Measurements from ENCODE around the gene CD1B.
"Not testable (repeated sequence)": the region's sequence is repeated elsewhere in the genome, so short reads cannot be mapped to it uniquely, and the experiment has no call there.

CD1B gene

GRCh38 chr1:158331481-158332150 is at the start of gene CD1B:
TSS of gene CD1B (minus strand) at chr1:158331531. CDS start at chr1:158331423, 108 bp downstream.
- Mint-ChIP-seq H3K4me1 (ENCODE audit: low read depth) (peaks cover 19% of the 10 kb centered on the region), H3K9me3 (no peaks in the 10 kb centered on the region), H3K27ac (no peak within 1 kb of the TSS), H3K36me3 (ENCODE audit: low read depth) (no peaks in the 10 kb centered on the region), H3K27me3 (peaks cover 10% of the 10 kb centered on the region), H3K4me3 (no peak within 1 kb of the TSS)

- Mint-ChIP-seq H3K36me3 (ENCODE audit: low read depth) (peaks cover 8% of the 10 kb centered on the region), H3K9me3 (peaks cover 21% of the 10 kb centered on the region), H3K27ac (no peak overlapping the region), H3K4me3 (no peak overlapping the region), H3K27me3 (peaks cover 41% of the 10 kb centered on the region), H3K4me1 (ENCODE audit: low read depth) (peaks cover 17% of the 10 kb centered on the region)
Observed at GRCh38 chr1:158374860-158375259, 43.5 kb upstream of the CD1B start.

- Mint-ChIP-seq H3K4me1 (ENCODE audit: low read depth) (peaks cover 17% of the 10 kb centered on the region), H3K27me3 (peaks cover 47% of the 10 kb centered on the region), H3K9me3 (peaks cover 21% of the 10 kb centered on the region)
- H3K27ac Mint-ChIP-seq; H3K36me3 Mint-ChIP-seq (ENCODE audit: low read depth); H3K4me3 Mint-ChIP-seq: not testable (repeated sequence)
Observed at GRCh38 chr1:158374101-158374500, 42.8 kb upstream of the CD1B start.

- Mint-ChIP-seq H3K27me3 (peaks cover 55% of the 10 kb centered on the region), H3K36me3 (ENCODE audit: low read depth) (peaks cover 8% of the 10 kb centered on the region), H3K27ac (peak overlapping the region; percentile 66), H3K4me1 (ENCODE audit: low read depth) (peaks cover 20% of the 10 kb centered on the region), H3K9me3 (peaks cover 24% of the 10 kb centered on the region), H3K4me3 (no peak overlapping the region)
Observed at GRCh38 chr1:158371188-158371953, 40.0 kb upstream of the CD1B start.

GRCh38 chr1:158366783-158367182 is 35.5 kb upstream of the CD1B start:
- Mint-ChIP-seq H3K27me3 (peaks cover 54% of the 10 kb centered on the region), H3K27ac (no peak overlapping the region), H3K36me3 (ENCODE audit: low read depth) (no peaks in the 10 kb centered on the region), H3K4me1 (ENCODE audit: low read depth) (peaks cover 16% of the 10 kb centered on the region), H3K9me3 (peaks cover 9% of the 10 kb centered on the region), H3K4me3 (no peak overlapping the region)

DNA sequence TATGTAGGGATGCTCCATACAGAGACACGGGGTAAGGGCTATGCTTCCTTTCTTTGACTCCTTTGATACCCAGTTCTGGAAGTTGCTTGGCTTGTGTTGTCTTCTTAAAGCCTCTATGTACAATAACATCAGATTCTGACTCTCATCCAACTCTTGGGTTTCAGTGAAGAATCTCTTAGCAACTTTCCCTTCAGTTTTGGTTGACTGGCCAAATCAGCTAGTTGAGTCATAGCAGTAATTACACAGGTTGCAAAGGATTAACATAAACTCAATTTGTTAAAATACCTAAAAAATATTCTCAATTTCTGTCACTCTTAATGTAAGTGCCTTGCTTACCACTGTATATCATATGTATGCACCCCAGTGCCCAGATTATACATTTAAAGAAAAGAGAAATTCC is 31.6 kb upstream of the CD1B start:
- Mint-ChIP-seq H3K27me3 (peaks cover 32% of the 10 kb centered on the region), H3K9me3 (peaks cover 6% of the 10 kb centered on the region), H3K27ac (no peak overlapping the region), H3K36me3 (ENCODE audit: low read depth) (no peaks in the 10 kb centered on the region), H3K4me3 (no peak overlapping the region), H3K4me1 (ENCODE audit: low read depth) (peaks cover 3% of the 10 kb centered on the region)

- H3K36me3 Mint-ChIP-seq (ENCODE audit: low read depth), result no peaks in the 10 kb centered on the region
- H3K27ac Mint-ChIP-seq, result no peak overlapping the region
- no peak overlapping the region for H3K4me3 Mint-ChIP-seq
- peaks cover 3% of the 10 kb centered on the region for H3K4me1 Mint-ChIP-seq (ENCODE audit: low read depth)
- H3K9me3 Mint-ChIP-seq, result peaks cover 6% of the 10 kb centered on the region
- peaks cover 31% of the 10 kb centered on the region for H3K27me3 Mint-ChIP-seq
Observed at GRCh38 chr1:158362482-158362881, 31.2 kb upstream of the CD1B start.

DNA sequence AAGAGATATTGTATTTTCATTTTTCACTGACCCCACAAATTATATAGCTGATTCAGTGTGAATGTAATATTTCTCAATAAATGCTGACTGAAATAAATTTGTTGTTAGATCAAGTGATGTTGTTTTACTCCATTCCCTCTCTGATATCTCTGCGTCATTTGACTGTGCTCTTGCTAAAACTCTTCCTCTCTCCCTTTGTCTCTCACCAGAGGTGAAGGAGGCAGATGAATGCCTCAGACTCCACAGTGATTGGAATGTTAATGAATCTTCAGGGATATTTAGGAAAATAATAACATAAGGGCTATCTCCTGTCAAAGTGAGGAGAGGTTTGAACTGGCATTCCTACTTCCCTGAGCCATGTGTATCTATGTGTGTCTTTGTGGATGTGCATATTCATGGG is 26.1 kb upstream of the CD1B start:
- no peaks in the 10 kb centered on the region for H3K9me3 Mint-ChIP-seq
- H3K27ac Mint-ChIP-seq, result no peak overlapping the region
- H3K4me3 Mint-ChIP-seq, result no peak overlapping the region
- H3K27me3 Mint-ChIP-seq, result peaks cover 40% of the 10 kb centered on the region
- H3K36me3 Mint-ChIP-seq (ENCODE audit: low read depth), result no peaks in the 10 kb centered on the region
- no peaks in the 10 kb centered on the region for H3K4me1 Mint-ChIP-seq (ENCODE audit: low read depth)

DNA sequence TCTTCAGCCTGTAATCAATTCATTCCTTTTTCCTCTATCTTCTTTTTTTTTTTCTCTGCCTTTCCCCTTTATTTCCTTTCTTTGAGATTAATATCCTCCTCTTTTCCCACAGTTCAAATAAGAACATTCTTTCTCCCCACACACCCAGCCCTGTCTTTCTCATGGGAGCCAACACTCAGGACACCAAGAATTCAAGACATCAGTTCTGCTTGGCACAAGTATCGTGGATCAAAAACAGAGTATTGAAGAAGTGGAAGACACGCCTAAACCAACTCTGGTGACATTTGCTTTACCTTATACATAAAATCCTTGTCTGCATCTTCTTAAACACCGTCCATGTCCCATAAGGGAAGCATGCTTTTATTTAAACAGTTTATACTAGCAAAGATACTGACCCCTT is 25.3 kb upstream of the CD1B start:
- Mint-ChIP-seq H3K27me3 (peaks cover 36% of the 10 kb centered on the region), H3K27ac (no peak overlapping the region), H3K4me3 (no peak overlapping the region), H3K36me3 (ENCODE audit: low read depth) (no peaks in the 10 kb centered on the region), H3K4me1 (ENCODE audit: low read depth) (no peaks in the 10 kb centered on the region), H3K9me3 (no peaks in the 10 kb centered on the region)

DNA sequence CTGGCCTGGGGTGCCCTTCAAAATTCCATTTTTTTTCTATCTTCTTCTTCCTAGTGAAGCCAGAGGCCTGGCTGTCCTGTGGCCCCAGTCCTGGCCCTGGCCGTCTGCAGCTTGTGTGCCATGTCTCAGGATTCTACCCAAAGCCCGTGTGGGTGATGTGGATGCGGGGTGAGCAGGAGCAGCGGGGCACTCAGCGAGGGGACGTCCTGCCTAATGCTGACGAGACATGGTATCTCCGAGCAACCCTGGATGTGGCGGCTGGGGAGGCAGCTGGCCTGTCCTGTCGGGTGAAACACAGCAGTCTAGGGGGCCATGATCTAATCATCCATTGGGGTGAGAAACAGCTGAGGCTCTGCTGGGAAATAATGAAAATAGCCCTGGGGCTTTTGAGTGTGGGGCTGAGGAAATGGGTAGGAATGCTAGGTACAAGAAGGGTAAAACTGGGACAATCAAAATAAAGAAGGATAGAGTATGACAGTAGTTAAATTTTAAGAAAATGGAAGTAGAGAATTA is 24.5 kb upstream of the CD1B start:
- H3K9me3 Mint-ChIP-seq, result no peaks in the 10 kb centered on the region
- H3K4me3 Mint-ChIP-seq, result no peak overlapping the region
- H3K27me3 Mint-ChIP-seq, result peaks cover 36% of the 10 kb centered on the region
- H3K27ac Mint-ChIP-seq, result no peak overlapping the region
- no peaks in the 10 kb centered on the region for H3K4me1 Mint-ChIP-seq (ENCODE audit: low read depth)
- H3K36me3 Mint-ChIP-seq (ENCODE audit: low read depth), result no peaks in the 10 kb centered on the region

DNA sequence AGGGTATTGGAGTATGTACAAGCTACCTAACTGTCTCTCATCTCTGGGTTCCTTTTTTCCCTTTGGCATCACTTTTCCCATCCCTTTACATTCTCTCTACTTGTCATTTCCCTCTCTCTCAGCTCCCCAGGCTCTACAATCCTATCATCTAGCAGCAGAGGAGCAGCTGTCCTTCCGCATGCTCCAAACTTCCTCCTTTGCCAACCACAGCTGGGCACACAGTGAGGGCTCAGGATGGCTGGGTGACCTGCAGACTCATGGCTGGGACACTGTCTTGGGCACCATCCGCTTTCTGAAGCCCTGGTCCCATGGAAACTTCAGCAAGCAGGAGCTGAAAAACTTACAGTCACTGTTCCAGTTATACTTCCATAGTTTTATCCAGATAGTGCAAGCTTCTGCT is 22.9 kb upstream of the CD1B start:
- no peak overlapping the region for H3K27ac Mint-ChIP-seq
- no peaks in the 10 kb centered on the region for H3K9me3 Mint-ChIP-seq
- H3K36me3 Mint-ChIP-seq (ENCODE audit: low read depth), result no peaks in the 10 kb centered on the region
- H3K4me1 Mint-ChIP-seq (ENCODE audit: low read depth), result no peaks in the 10 kb centered on the region
- peaks cover 36% of the 10 kb centered on the region for H3K27me3 Mint-ChIP-seq
- no peak overlapping the region for H3K4me3 Mint-ChIP-seq

DNA sequence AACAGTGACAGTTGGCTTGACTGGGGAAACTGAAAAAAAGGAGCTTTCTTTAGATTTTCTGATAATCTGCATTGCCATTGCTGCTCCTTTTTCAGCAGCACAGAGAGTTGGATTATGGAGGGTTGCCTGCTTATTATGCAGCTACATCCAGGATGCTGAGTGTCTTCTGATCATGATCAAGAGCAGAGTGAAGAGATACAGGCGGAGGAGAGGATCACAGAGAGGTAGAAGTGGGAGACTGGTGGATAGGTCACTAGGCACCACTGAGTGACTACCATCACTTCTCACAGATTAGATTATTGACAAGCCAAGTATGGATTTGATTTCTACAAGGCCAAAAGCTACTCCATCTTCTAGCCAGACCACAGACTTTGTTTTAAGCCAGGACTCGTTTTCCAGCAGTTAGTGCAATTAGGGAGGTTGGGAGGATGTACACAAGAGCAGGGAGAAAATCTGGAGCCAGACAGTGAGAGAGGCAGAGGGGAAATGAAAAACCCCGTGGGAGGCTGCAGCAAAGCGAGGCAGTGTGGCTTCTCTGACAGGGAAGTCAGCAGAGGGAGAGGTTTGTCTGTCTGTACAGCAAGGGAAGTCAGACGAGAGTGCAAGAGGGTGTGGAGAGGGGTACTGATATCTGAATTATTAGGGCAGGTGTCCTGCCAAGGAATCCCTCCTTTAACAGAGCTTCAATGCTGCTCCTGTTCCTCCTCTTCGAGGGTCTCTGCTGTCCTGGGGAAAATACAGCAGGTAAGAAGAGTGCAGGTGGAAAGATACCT is 22.2 kb upstream of the CD1B start, which contains the start of gene CD1E:
CD1E (plus strand) TSS at position 592 of the 773 bp plus-strand sequence; CDS start at position 687, 95 bp downstream.
- Mint-ChIP-seq H3K4me1 (ENCODE audit: low read depth) (no peaks in the 10 kb centered on the region), H3K9me3 (no peaks in the 10 kb centered on the region), H3K27ac (no peak within 1 kb of the TSS), H3K4me3 (no peak within 1 kb of the TSS), H3K36me3 (ENCODE audit: low read depth) (no peaks in the 10 kb centered on the region), H3K27me3 (peaks cover 36% of the 10 kb centered on the region)

DNA sequence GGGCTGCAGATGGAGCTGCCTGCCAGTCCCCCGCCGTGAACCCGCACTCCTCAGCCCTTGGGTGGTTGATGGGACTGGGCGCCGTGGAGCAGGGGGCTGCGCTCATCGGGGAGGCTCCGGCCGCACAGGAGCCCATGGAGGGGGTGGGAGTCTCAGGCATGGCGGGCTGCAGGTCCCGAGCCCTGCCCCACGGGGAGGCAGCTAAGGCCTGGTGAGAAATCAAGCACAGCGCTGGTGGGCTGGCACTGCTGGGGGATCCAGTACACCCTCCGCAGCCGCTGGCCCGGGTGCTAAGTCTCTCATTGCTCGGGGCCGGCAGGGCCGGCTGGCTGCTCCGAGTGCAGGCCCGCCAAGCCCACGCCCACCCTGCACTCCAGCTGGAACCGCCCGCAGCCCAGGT is 17.6 kb upstream of the CD1B start:
- H3K4me3 Mint-ChIP-seq; H3K27ac Mint-ChIP-seq; H3K4me1 Mint-ChIP-seq (ENCODE audit: low read depth); H3K36me3 Mint-ChIP-seq (ENCODE audit: low read depth); H3K9me3 Mint-ChIP-seq: not testable (repeated sequence)
- peaks cover 19% of the 10 kb centered on the region for H3K27me3 Mint-ChIP-seq

DNA sequence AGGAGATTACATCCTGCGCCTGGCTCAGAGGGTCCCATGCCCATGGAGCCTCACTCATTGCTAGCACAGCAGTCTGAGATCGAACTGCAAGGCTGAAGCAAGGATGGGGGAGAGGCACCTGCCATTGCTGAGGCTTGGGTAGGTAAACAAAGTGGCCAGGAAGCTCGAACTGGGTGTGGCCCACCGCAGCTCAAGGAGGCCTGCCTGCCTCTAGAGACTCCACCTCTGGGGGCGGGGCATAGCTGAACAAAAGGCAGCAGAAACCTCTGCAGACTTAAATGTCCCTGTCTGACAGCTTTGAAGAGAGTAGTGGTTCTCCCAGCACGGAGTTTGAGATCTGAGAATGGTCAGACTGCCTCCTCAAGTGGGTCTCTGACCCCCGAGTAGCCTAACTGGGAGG is 5.1 kb upstream of the CD1B start:
- peaks cover 14% of the 10 kb centered on the region for H3K9me3 Mint-ChIP-seq
- H3K4me3 Mint-ChIP-seq; H3K36me3 Mint-ChIP-seq (ENCODE audit: low read depth); H3K27ac Mint-ChIP-seq: not testable (repeated sequence)
- H3K27me3 Mint-ChIP-seq, result peaks cover 15% of the 10 kb centered on the region
- H3K4me1 Mint-ChIP-seq (ENCODE audit: low read depth), result peaks cover 19% of the 10 kb centered on the region

DNA sequence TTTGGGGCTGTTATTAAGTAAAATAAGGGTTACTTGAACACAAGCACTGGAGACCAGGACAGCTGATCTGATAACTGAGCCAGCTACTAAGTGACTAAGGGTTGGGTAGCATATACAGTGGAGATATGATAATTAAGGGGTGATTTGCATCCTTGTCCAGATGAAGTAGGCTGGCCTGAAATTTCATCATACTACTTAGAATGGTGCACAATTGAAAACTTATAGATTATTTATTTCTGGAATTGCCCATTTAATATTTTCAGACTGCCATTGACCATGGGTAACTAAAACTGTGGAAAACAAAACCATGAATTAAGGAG is 3.8 kb upstream of the CD1B start:
- Mint-ChIP-seq H3K27ac (no peak overlapping the region), H3K4me1 (ENCODE audit: low read depth) (peaks cover 19% of the 10 kb centered on the region), H3K27me3 (peaks cover 15% of the 10 kb centered on the region), H3K4me3 (no peak overlapping the region), H3K36me3 (ENCODE audit: low read depth) (peaks cover 5% of the 10 kb centered on the region), H3K9me3 (peaks cover 14% of the 10 kb centered on the region)
